Mesenchymal stem cell (in vitro differentiated cells and primary cell): ENCODE results near the gene SH2D2A.

ENCODE experiments used
- DNase-seq: peaks from one replicate; pipeline ENCODE4 v3.0.0-alpha.2; 2013
- H2AFZ ChIP-seq: one replicate; pipeline ENCODE4 v1.6.1; 2013; ENCODE audit warnings: low read depth, mild to moderate bottlenecking, control low read depth, inconsistent platforms, low read length, moderate library complexity
- H2AK5ac ChIP-seq: 2 replicates; pipeline ENCODE4 v1.6.1; 2013; ENCODE audit warnings: low read length, moderate library complexity, mild to moderate bottlenecking, inconsistent platforms; ENCODE audit not compliant: severe bottlenecking
- H2BK120ac ChIP-seq: one replicate; pipeline ENCODE4 v1.6.1; 2013; ENCODE audit warnings: low read depth, mild to moderate bottlenecking, inconsistent platforms, low read length, moderate library complexity
- H2BK12ac ChIP-seq, 2 experiments: one replicate each; pipeline ENCODE4 v1.6.1; 2013; ENCODE audit warnings: inconsistent platforms in 2 of 2, low read length in 2 of 2, mild to moderate bottlenecking in 2 of 2, moderate library complexity in 2 of 2, control low read depth in 1 of 2
- H2BK15ac ChIP-seq: one replicate; pipeline ENCODE4 v1.6.1; 2013; ENCODE audit warnings: mild to moderate bottlenecking, low read depth, inconsistent platforms; ENCODE audit not compliant: poor library complexity, severe bottlenecking
- H2BK5ac ChIP-seq: 2 replicates; pipeline ENCODE4 v1.6.1; 2013; ENCODE audit warnings: low read depth, mild to moderate bottlenecking, low read length, control low read depth, inconsistent platforms; ENCODE audit not compliant: poor library complexity, severe bottlenecking
- H3K14ac ChIP-seq, 2 experiments: one replicate each; pipeline ENCODE4 v1.6.1; 2013; ENCODE audit warnings: inconsistent platforms in 2 of 2, low read length in 2 of 2, control low read depth in 1 of 2, mild to moderate bottlenecking in 1 of 2, moderate library complexity in 1 of 2
- H3K18ac ChIP-seq, 2 experiments: one replicate each; pipeline ENCODE4 v1.6.1; 2013; ENCODE audit warnings: inconsistent platforms in 2 of 2, low read length in 2 of 2, control low read depth in 1 of 2, low read depth in 1 of 2, mild to moderate bottlenecking in 1 of 2
- H3K23ac ChIP-seq, 2 experiments: one replicate each; pipeline ENCODE4 v1.6.1; 2013; ENCODE audit warnings: inconsistent platforms in 2 of 2, low read length in 2 of 2, mild to moderate bottlenecking in 2 of 2, moderate library complexity in 2 of 2, control low read depth in 1 of 2
- H3K27ac ChIP-seq: 2 replicates; pipeline ENCODE4 v1.5.1; 2013; ENCODE audit warnings: mild to moderate bottlenecking, moderate library complexity, low read length, control low read depth, inconsistent platforms; ENCODE audit not compliant: poor library complexity, severe bottlenecking
- H3K27me3 ChIP-seq, 2 experiments: 2 replicates each; pipeline versions ENCODE4 v1.6.1 to v1.7.0; 2013; ENCODE audit warnings: low read length in 2 of 2, mild to moderate bottlenecking in 2 of 2, moderate library complexity in 2 of 2, control low read depth in 1 of 2, inconsistent platforms in 1 of 2; ENCODE audit not compliant: control insufficient read depth in 1 of 2, insufficient read depth in 1 of 2
- H3K36me3 ChIP-seq, 2 experiments: 2 replicates each; pipeline versions ENCODE4 v1.6.1 to v1.7.0; 2013; ENCODE audit warnings: low read length in 2 of 2, control low read depth in 1 of 2, inconsistent platforms in 1 of 2, low read depth in 1 of 2, mild to moderate bottlenecking in 1 of 2; ENCODE audit not compliant: insufficient read depth in 2 of 2, control insufficient read depth in 1 of 2
- H3K4ac ChIP-seq, 2 experiments: one replicate each; pipeline ENCODE4 v1.6.1; 2013; ENCODE audit warnings: inconsistent platforms in 2 of 2, low read length in 2 of 2, mild to moderate bottlenecking in 2 of 2, moderate library complexity in 2 of 2, control low read depth in 1 of 2, low read depth in 1 of 2
- H3K4me1 ChIP-seq: 2 replicates; pipeline ENCODE4 v1.6.1; 2013; ENCODE audit warnings: low read depth, low read length, control low read depth; ENCODE audit not compliant: control insufficient read depth, insufficient read depth
- H3K4me2 ChIP-seq: 2 replicates; pipeline ENCODE4 v1.6.1; 2013; ENCODE audit warnings: low read length, mild to moderate bottlenecking, inconsistent platforms; ENCODE audit not compliant: poor library complexity, severe bottlenecking
- H3K4me3 ChIP-seq, 2 experiments: 2 replicates each; pipeline versions ENCODE4 v1.5.1 to v1.7.0; 2013; ENCODE audit warnings: low read length in 2 of 2, mild to moderate bottlenecking in 2 of 2, control low read depth in 1 of 2, low read depth in 1 of 2; ENCODE audit not compliant: insufficient read depth in 1 of 2
- H3K79me1 ChIP-seq: replicated peaks from 2 replicates; pipeline ENCODE4 v1.6.1; 2013; ENCODE audit warnings: mild to moderate bottlenecking, control low read depth, low read length, inconsistent platforms; ENCODE audit not compliant: poor library complexity, severe bottlenecking
- H3K9ac ChIP-seq: 2 replicates; pipeline ENCODE4 v1.7.0; 2013; ENCODE audit warnings: mild to moderate bottlenecking, low read length, moderate library complexity
- H3K9me3 ChIP-seq: 2 replicates; pipeline ENCODE4 v1.7.0; 2013; ENCODE audit warnings: mild to moderate bottlenecking, low read length; ENCODE audit not compliant: control insufficient read depth
- H4K8ac ChIP-seq: one replicate; pipeline ENCODE4 v1.6.1; 2013; ENCODE audit warnings: inconsistent platforms, mild to moderate bottlenecking, low read length, moderate library complexity
- H4K91ac ChIP-seq: one replicate; pipeline ENCODE4 v1.6.1; 2013; ENCODE audit warnings: mild to moderate bottlenecking, low read length, inconsistent platforms
- WGBS: methylation state at CpG from one replicate; pipeline ENCODE4 v1.1.7; 2013; ENCODE audit warnings: mixed read lengths; 5-methylcytosine and 5-hydroxymethylcytosine counted together

Gene SH2D2A

DNA sequence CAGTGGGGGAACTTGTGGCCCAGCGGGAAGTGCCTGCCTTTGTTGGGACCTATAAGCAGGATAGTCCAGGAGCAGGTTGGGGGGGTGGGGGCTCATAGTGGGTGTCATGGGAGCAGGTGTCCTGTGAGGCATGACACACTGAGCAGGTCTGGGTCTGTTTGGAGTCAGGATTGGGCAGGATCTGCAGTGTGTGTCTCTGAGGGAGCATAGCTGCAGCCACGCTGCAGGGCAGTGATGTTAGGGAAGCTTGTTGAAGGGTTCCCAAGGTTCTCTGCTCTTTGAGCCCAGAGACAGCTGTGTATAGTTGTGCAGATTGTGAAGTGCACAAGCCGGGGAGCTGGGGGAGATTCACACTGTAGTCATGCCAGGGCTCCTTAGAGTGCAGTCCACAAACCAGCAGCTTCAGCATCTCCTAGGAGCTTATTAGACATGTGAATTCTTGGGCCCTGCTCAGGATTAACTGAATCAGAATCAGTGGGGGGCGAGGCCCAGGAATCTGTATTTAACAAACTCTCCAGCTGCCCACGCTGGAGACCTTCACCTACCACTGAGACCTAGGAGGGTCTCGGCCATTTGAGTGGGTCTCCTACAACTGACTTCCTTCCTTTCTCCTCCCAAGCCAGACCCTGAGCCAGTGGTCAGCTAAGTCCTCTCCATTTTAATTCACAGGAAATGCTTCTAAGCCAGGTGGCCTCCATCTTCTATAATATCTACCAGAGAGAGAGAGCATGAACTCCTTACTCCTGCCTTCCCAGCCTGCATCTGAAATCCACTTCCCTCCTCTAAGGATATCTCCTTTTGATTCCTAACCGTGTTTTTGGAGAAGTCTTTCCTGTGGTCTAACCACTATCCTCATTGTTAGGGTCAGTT lies 31.2 kb upstream of the SH2D2A start:
- Histone ChIP-seq H3K4me1 (peaks cover 22% of the 10 kb centered on the region), H3K23ac (no peak overlapping the region), H3K4me2 (no peak overlapping the region), H3K9me3 (no peaks in the 10 kb centered on the region), H4K8ac (no peak overlapping the region), H2BK120ac (no peak overlapping the region), H2BK5ac (no peak overlapping the region), H3K27ac (no peak overlapping the region), H3K36me3 (peaks cover 0 to 4% of the 10 kb centered on the region in 2 experiments), H3K27me3 (peaks cover 76 to 80% of the 10 kb centered on the region in 2 experiments), H3K79me1 (no peaks in the 10 kb centered on the region), H3K18ac (no peak overlapping the region), H2BK12ac (no peak overlapping the region), H2BK15ac (no peak overlapping the region), H3K14ac (no peak overlapping the region), H3K4me3 (no peak overlapping the region), H4K91ac (no peak overlapping the region), H2AK5ac (no peak overlapping the region), H3K4ac (no peak overlapping the region), H2AFZ (no peak overlapping the region), H3K9ac (no peak overlapping the region)
- no peak for DNase-seq
- WGBS: 61% methylated on average over 7 of the region's 7 CpGs

DNA sequence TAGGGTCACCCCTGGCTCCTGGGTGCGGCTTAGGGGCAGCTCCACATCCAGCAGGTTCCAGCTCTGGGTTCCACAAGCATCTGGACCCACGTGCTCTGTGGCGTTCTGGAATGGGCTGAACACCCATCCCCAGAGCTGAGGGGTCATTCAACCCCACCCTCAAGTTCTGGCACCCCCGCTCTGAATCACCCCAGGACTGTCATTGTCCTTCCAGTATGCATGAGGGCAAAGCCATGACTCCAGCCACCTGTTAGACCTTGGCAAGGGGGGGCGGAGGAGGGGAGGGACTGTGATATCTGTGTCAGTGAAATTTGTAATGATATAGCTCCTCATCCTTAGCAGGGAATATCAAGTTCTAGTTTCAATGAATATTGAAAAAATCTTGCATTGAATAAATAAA lies 30.0 kb upstream of the SH2D2A start:
- H4K8ac ChIP-seq: no peak overlapping the region
- DNase-seq: no peak
- H2AFZ ChIP-seq: no peak overlapping the region
- H3K14ac ChIP-seq: no peak overlapping the region
- H2BK12ac ChIP-seq: no peak overlapping the region
- H2AK5ac ChIP-seq: no peak overlapping the region
- WGBS: 78% methylated on average over 4 of the region's 5 CpGs
- H3K9me3 ChIP-seq: no peaks in the 10 kb centered on the region
- no peak overlapping the region for H2BK5ac ChIP-seq
- no peak overlapping the region for H3K4me2 ChIP-seq
- no peak overlapping the region for H3K4me3 ChIP-seq
- peaks cover 10% of the 10 kb centered on the region for H3K4me1 ChIP-seq
- H3K36me3 ChIP-seq: peaks cover 0 to under 1% of the 10 kb centered on the region in 2 experiments
- no peak overlapping the region for H2BK120ac ChIP-seq
- H3K18ac ChIP-seq: no peak overlapping the region
- no peak overlapping the region for H3K23ac ChIP-seq
- no peak overlapping the region for H2BK15ac ChIP-seq
- H4K91ac ChIP-seq: no peak overlapping the region
- no peak overlapping the region for H3K27ac ChIP-seq
- H3K4ac ChIP-seq: no peak overlapping the region
- H3K27me3 ChIP-seq: peaks cover 80 to 85% of the 10 kb centered on the region in 2 experiments
- no peak overlapping the region for H3K9ac ChIP-seq
- no peaks in the 10 kb centered on the region for H3K79me1 ChIP-seq

DNA sequence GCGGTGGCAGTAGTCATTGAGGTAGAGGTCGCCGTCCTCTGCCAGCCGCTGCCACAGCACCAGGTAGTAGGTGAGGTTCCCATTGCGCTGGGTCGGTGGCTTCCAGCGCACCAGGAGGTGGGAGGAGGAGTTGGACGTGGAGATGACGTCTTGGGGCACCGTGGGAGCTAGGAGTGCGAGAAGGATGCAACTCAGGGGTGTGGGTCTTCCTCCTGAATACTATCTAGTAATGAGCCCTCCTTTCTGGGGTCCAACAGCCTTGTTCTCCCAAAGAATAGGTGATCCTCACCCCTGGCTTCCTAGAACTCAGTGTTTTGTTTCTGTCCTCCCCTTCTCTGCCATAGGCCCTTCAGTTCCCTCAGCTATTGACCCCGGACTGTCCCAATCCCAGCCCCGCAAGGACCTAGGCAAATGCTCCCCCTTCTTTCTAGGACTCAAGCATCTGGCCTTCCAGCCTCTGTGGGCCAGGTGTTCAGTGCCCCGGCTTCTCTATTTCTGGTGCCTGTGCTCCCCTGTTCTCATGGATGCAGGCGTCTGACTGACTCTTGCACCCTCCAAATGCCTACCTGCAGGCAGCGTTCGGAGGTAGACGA lies 29.4 kb upstream of the SH2D2A start:
- no peaks in the 10 kb centered on the region for H3K36me3 ChIP-seq
- H3K27me3 ChIP-seq: peaks cover 86 to 87% of the 10 kb centered on the region in 2 experiments
- no peak overlapping the region for H2BK5ac ChIP-seq
- no peak overlapping the region for H3K18ac ChIP-seq
- no peak overlapping the region for H3K9ac ChIP-seq
- no peak overlapping the region for H3K14ac ChIP-seq
- WGBS: 47% methylated on average over 15 of the region's 18 CpGs
- no peak overlapping the region for H4K8ac ChIP-seq
- no peak for DNase-seq
- H2BK12ac ChIP-seq: no peak overlapping the region
- H2BK15ac ChIP-seq: no peak overlapping the region
- H3K9me3 ChIP-seq: no peaks in the 10 kb centered on the region
- no peak overlapping the region for H3K4me2 ChIP-seq
- peak overlapping the region in 1 of 2 experiments; percentile 23 for H3K23ac ChIP-seq
- H2AK5ac ChIP-seq: no peak overlapping the region
- no peak overlapping the region for H3K27ac ChIP-seq
- H3K4me1 ChIP-seq: peaks cover 10% of the 10 kb centered on the region
- H2BK120ac ChIP-seq: no peak overlapping the region
- no peak overlapping the region for H2AFZ ChIP-seq
- no peak overlapping the region for H3K4me3 ChIP-seq
- no peaks in the 10 kb centered on the region for H3K79me1 ChIP-seq
- no peak overlapping the region for H3K4ac ChIP-seq
- H4K91ac ChIP-seq: no peak overlapping the region
